KMS-11 (cell line): ENCODE data around the gene PARD6G.

ENCODE experiments used
- H2AFZ ChIP-seq: fragments of 200-600 bp; sonication (generic); 2 replicates; pipeline ENCODE4 v1.6.1; 2016; ENCODE audit warnings: antibody characterized with exemption, mixed run types, low read depth
- H3K27ac ChIP-seq: fragments of 200-600 bp; sonication (generic); 2 replicates; pipeline ENCODE4 v1.6.1; 2016; ENCODE audit warnings: mild to moderate bottlenecking, mixed run types
- H3K27me3 ChIP-seq: fragments of 200-600 bp; sonication (generic); 2 replicates; pipeline ENCODE4 v1.6.1; 2017; ENCODE audit warnings: mild to moderate bottlenecking, low read depth, mixed run types, moderate library complexity; ENCODE audit not compliant: insufficient read depth
- H3K36me3 ChIP-seq: fragments of 200-600 bp; sonication (generic); 2 replicates; pipeline ENCODE4 v1.6.1; 2017; ENCODE audit warnings: mild to moderate bottlenecking, mixed run types; ENCODE audit not compliant: insufficient read depth
- H3K4me1 ChIP-seq: fragments of 200-600 bp; sonication (generic); 2 replicates; pipeline ENCODE4 v1.6.1; 2016; ENCODE audit warnings: mild to moderate bottlenecking, low read depth, mixed run types; ENCODE audit not compliant: poor library complexity, severe bottlenecking
- H3K4me2 ChIP-seq: fragments of 200-600 bp; sonication (generic); 2 replicates; pipeline ENCODE4 v1.7.0; 2016; ENCODE audit warnings: mild to moderate bottlenecking, mixed run types
- H3K4me3 ChIP-seq: fragments of 200-600 bp; sonication (generic); IDR thresholded peaks from 2 replicates; pipeline ENCODE4 v1.6.1; 2017; ENCODE audit warnings: low read depth, low read length, mixed read lengths; ENCODE audit not compliant: insufficient read depth
- H3K79me2 ChIP-seq: fragments of 200-600 bp; sonication (generic); 2 replicates; pipeline ENCODE4 v1.6.1; 2016; ENCODE audit warnings: low read depth, mixed run types; ENCODE audit not compliant: insufficient read depth
- H3K9ac ChIP-seq: fragments of 200-600 bp; sonication (generic); 2 replicates; pipeline ENCODE4 v1.6.1; 2016; ENCODE audit warnings: mild to moderate bottlenecking, mixed run types
- H4K20me1 ChIP-seq: fragments of 200-600 bp; sonication (generic); 2 replicates; pipeline ENCODE4 v1.6.1; 2016; ENCODE audit warnings: mild to moderate bottlenecking, mixed run types; ENCODE audit not compliant: insufficient read depth
- CTCF ChIP-seq: fragments of 200-600 bp; sonication (generic); conservative IDR thresholded peaks from 2 replicates; pipeline ENCODE4 v1.6.1; 2017; ENCODE audit warnings: low read depth, mild to moderate bottlenecking, antibody characterized with exemption, low read length, moderate library complexity, mixed read lengths

Gene PARD6G

DNA sequence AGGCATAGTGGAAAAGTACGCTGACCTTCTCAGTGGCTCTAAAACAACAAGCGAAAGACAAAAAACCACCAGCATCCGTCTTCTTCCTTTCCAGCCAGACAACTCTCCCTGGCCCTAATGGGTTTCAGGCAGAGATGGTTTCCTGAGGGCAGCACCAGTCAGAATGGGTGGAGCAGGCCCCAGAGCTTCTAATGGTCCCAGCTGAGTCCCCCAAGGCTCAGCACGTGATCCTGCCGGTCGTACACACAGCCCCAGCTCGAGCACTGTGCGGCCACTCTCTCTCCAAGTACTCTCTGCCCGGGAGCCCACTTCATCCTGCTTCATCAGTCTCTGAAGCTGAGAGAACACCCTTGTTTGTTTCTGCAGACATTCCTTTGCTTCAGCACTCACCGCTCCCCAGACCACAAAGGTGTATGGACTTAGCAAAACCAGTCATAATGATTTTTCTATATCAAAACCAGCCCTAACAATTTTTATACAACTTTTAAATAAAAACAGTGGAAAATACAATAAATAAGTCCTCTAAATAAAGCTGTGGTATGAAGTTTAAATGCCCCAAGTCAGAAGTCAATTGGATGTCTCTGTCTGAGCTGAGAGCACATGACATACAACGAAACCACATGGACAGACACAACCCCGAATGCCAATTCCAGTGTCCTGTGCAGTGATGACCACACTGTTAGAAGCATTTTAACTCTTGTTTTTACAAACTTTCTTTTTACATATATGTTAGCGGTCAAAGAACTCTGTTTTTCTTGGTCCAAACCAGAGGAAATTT lies 63.9 kb downstream of the PARD6G start:
- Histone ChIP-seq H2AFZ (no peak overlapping the region), H3K36me3 (no peaks in the 10 kb centered on the region), H3K9ac (no peak overlapping the region), H3K4me1 (no peaks in the 10 kb centered on the region), H4K20me1 (no peaks in the 10 kb centered on the region), H3K4me3 (no peak overlapping the region), H3K79me2 (no peaks in the 10 kb centered on the region), H3K27ac (no peak overlapping the region), H3K27me3 (no peaks in the 10 kb centered on the region), H3K4me2 (no peak overlapping the region)
- no peak for TF ChIP-seq CTCF

GRCh38 chr18:80182855-80183254 lies 64.5 kb downstream of the PARD6G start:
- Histone ChIP-seq H3K4me3 (no peak overlapping the region), H3K36me3 (no peaks in the 10 kb centered on the region), H3K9ac (no peak overlapping the region), H2AFZ (no peak overlapping the region), H3K4me2 (no peak overlapping the region), H3K27me3 (no peaks in the 10 kb centered on the region), H3K27ac (no peak overlapping the region), H3K79me2 (no peaks in the 10 kb centered on the region), H3K4me1 (no peaks in the 10 kb centered on the region), H4K20me1 (no peaks in the 10 kb centered on the region)
- TF ChIP-seq CTCF, result no peak

- H3K4me1 ChIP-seq, result no peaks in the 10 kb centered on the region
- H3K27ac ChIP-seq, result no peak overlapping the region
- H2AFZ ChIP-seq, result no peak overlapping the region
- H3K9ac ChIP-seq, result no peak overlapping the region
- no peaks in the 10 kb centered on the region for H3K36me3 ChIP-seq
- H3K4me2 ChIP-seq, result no peak overlapping the region
- H3K4me3 ChIP-seq, result no peak overlapping the region
- no peak for TF ChIP-seq CTCF
- no peaks in the 10 kb centered on the region for H3K27me3 ChIP-seq
- no peaks in the 10 kb centered on the region for H4K20me1 ChIP-seq
- H3K79me2 ChIP-seq, result no peaks in the 10 kb centered on the region
Observed at GRCh38 chr18:80181642-80182461, 65.5 kb downstream of the PARD6G start.

DNA sequence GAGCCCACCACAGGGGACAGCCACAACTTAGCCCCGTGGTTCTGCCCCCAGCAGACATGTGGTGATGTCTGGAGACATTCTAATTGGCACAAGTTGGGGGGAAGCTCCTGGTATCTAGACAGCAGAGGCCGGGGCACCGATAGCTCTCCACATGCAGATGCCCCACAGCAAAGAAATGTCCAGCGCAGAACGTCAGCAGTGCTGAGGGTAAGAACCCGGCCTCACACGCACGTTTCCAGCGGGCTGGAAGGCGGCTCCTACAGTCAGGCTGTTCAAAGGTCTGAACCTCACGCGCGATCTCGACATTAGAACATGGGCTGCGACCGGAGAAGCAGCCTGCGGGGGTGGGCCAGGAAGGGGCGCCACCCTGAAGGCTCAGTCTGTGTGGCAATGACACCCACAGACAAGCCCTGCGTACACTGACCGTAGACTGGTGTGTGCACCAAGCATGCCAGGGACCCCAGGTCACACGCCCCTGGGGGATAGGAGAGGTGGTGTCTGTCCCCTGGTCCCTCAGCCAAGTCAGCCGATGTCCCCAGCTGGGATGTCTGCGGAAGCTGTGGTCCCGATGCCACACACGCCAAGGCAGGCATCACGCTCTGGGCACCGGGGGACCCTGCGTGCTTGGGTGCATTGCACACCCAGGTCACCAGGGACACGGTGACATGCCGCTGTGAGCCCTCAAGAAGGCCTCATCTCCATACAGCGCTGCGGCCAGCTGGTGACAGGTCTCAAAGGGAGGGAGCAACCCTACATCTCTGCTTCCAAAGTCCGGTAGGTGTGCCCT lies 66.3 kb downstream of the PARD6G start:
- no peak overlapping the region for H3K27ac ChIP-seq
- H3K79me2 ChIP-seq, result no peaks in the 10 kb centered on the region
- no peak overlapping the region for H2AFZ ChIP-seq
- H3K36me3 ChIP-seq, result no peaks in the 10 kb centered on the region
- no peak overlapping the region for H3K4me2 ChIP-seq
- H3K27me3 ChIP-seq, result no peaks in the 10 kb centered on the region
- H3K9ac ChIP-seq, result no peak overlapping the region
- no peak overlapping the region for H3K4me3 ChIP-seq
- no peaks in the 10 kb centered on the region for H4K20me1 ChIP-seq
- no peak for TF ChIP-seq CTCF
- no peaks in the 10 kb centered on the region for H3K4me1 ChIP-seq
